ENCODE measurements around the gene MCC. TPM values are rescaled to one million over a fixed set of nuclear protein-coding genes. Genes with fewer than 3 reads are reported as not detected.

Gene MCC
- total and polyA plus RNA-seq, 7 donors: 1.4 to 13.8 (median 4.4) TPM

- no peak for ATAC-seq
- H3K27me3 ChIP-seq (ENCODE audit: insufficient read depth in 3 of 3, low read length in 2 of 3): no peaks in the 10 kb centered on the region
- H3K27ac ChIP-seq: no peak overlapping the region
- no peak overlapping the region for H3K4me3 ChIP-seq
- H3K9me3 ChIP-seq: no peaks in the 10 kb centered on the region
- no peak for DNase-seq
- 83 to 86% (median 86%) methylated on average over 2 of the region's 2 CpGs for WGBS, 3 donors
- TF ChIP-seq CTCF (IDR thresholded peaks at IDR 0.05): no peak
- H3K4me1 ChIP-seq: peaks cover 17% of the 10 kb centered on the region
- peaks cover 0 to 8% of the 10 kb centered on the region in 2 donors for H3K36me3 ChIP-seq (ENCODE audit: insufficient read depth in 1 of 2, low read depth in 1 of 2)
- intact Hi-C loops (cut with DNase I): no loop called here
Measured at GRCh38 chr5:113524927-113525326, 36.7 kb upstream of the MCC start.

- Histone ChIP-seq H3K4me1 (peaks cover 17% of the 10 kb centered on the region), H3K27me3 (ENCODE audit: insufficient read depth in 3 of 3, low read length in 2 of 3) (no peaks in the 10 kb centered on the region), H3K9me3 (no peaks in the 10 kb centered on the region), H3K27ac (no peak overlapping the region), H3K4me3 (no peak overlapping the region), H3K36me3 (ENCODE audit: insufficient read depth in 1 of 2, low read depth in 1 of 2) (peaks cover 0 to 8% of the 10 kb centered on the region in 2 donors)
- no peak for ATAC-seq
- no peak for DNase-seq
- no peak for TF ChIP-seq CTCF (IDR thresholded peaks at IDR 0.05)
- 68 to 80% (median 76%) methylated on average over 2 of the region's 2 CpGs for WGBS, 3 donors
- intact Hi-C loops (cut with DNase I): no loop called here
Measured at GRCh38 chr5:113523168-113523567, 34.9 kb upstream of the MCC start.

GRCh38 chr5:113520899-113521298 lies 32.6 kb upstream of the MCC start:
- Histone ChIP-seq H3K27ac (no peak overlapping the region), H3K27me3 (ENCODE audit: insufficient read depth in 3 of 3, low read length in 2 of 3) (no peaks in the 10 kb centered on the region), H3K4me1 (peaks cover 17% of the 10 kb centered on the region), H3K9me3 (no peaks in the 10 kb centered on the region), H3K36me3 (ENCODE audit: insufficient read depth in 1 of 2, low read depth in 1 of 2) (peaks cover 0 to 16% of the 10 kb centered on the region in 2 donors), H3K4me3 (no peak overlapping the region)
- intact Hi-C loops (cut with DNase I): no loop called here
- ATAC-seq: no peak
- no peak for TF ChIP-seq CTCF (IDR thresholded peaks at IDR 0.05)
- DNase-seq: no peak

GRCh38 chr5:113520429-113520828 lies 32.2 kb upstream of the MCC start:
- no peak for DNase-seq
- no peak for TF ChIP-seq CTCF (IDR thresholded peaks at IDR 0.05)
- peak in 1 of 4 donors; percentile 36 for ATAC-seq
- Histone ChIP-seq H3K4me3 (no peak overlapping the region), H3K27me3 (ENCODE audit: insufficient read depth in 3 of 3, low read length in 2 of 3) (no peaks in the 10 kb centered on the region), H3K36me3 (ENCODE audit: insufficient read depth in 1 of 2, low read depth in 1 of 2) (peaks cover 0 to 21% of the 10 kb centered on the region in 2 donors), H3K27ac (no peak overlapping the region), H3K9me3 (no peaks in the 10 kb centered on the region), H3K4me1 (peaks cover 19% of the 10 kb centered on the region)
- intact Hi-C loops (cut with DNase I): no loop called here

GRCh38 chr5:113519412-113519811 lies 31.2 kb upstream of the MCC start:
- Histone ChIP-seq H3K27me3 (ENCODE audit: insufficient read depth in 3 of 3, low read length in 2 of 3) (no peaks in the 10 kb centered on the region), H3K9me3 (no peaks in the 10 kb centered on the region), H3K4me3 (no peak overlapping the region), H3K27ac (no peak overlapping the region), H3K4me1 (peaks cover 21% of the 10 kb centered on the region), H3K36me3 (ENCODE audit: insufficient read depth in 1 of 2, low read depth in 1 of 2) (peaks cover 0 to 25% of the 10 kb centered on the region in 2 donors)
- DNase-seq (no peak), ATAC-seq (no peak)
- intact Hi-C loops (cut with DNase I): loop anchor here in 1 of 2 donors (10.0 kb wide), 1 partner anchor 315 kb away; no protein-coding TSS in a partner anchor
- 90 to 91% (median 91%) methylated on average over 2 of the region's 2 CpGs for WGBS, 3 donors
- no peak for TF ChIP-seq CTCF (IDR thresholded peaks at IDR 0.05)

Data from psoas muscle (tissue), 8 donors.